ENCODE results near the gene BNC2. TPM values are rescaled to one million over a fixed set of nuclear protein-coding genes. Genes with fewer than 3 reads are reported as not detected.
A peak's percentile ranks its signal among the peaks of the same experiment; 100 is the strongest.
"Not testable (repeated sequence)": the region's sequence is repeated elsewhere in the genome, so short reads cannot be mapped to it uniquely, and the experiment has no call there.

BNC2 gene
- total RNA-seq, 2 donors from 2014 or later = 1.0 to 5.5 TPM

- peak overlapping the region; percentile 41 to 82 for H3K27ac Mint-ChIP-seq
- no peaks in the 10 kb centered on the region for H3K27me3 Mint-ChIP-seq
- peaks cover 4% of the 10 kb centered on the region for H3K9me3 Mint-ChIP-seq
- ATAC-seq (peak in 1 of 2 donors; percentile 37), DNase-seq (ENCODE audit: low spot score) (no peak)
- H3K36me3 Mint-ChIP-seq = peaks cover 4% of the 10 kb centered on the region
- H3K4me1 Mint-ChIP-seq (ENCODE audit: low read depth in 2 of 2) = peaks cover 44 to 56% of the 10 kb centered on the region in 2 donors
- peak overlapping the region; percentile 52 for H3K4me3 Mint-ChIP-seq
Measured at GRCh38 chr9:16884373-16884772, 13.9 kb upstream of the BNC2 start.

- Mint-ChIP-seq H3K4me1 (ENCODE audit: low read depth in 2 of 2) (peaks cover 44 to 59% of the 10 kb centered on the region in 2 donors), H3K9me3 (peaks cover 4% of the 10 kb centered on the region), H3K4me3 (no peak overlapping the region), H3K27me3 (no peaks in the 10 kb centered on the region), H3K27ac (peak overlapping the region; percentile 35 to 58), H3K36me3 (peaks cover 4% of the 10 kb centered on the region)
- ATAC-seq (no peak), DNase-seq (ENCODE audit: low spot score) (no peak)
Measured at GRCh38 chr9:16883586-16883985, 13.1 kb upstream of the BNC2 start.

DNA sequence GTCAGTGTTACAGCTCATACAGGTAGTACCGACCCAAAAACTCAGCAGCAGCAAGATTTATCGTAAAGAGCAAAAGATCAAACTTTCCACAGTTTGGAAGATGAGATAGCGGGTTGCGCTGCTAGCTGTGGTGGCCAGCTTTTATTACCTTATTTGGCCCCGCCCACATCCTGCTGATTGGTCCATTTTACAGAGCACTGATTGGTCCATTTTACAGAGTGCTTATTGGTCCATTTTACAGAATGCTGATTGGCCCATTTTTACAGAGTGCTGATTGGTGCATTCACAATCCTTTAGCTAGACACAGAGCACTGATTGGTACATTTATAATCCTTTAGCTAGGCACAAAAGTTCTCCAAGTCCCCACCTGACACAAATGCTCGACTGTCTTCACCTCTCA is 12.0 kb upstream of the BNC2 start:
- peaks cover 40 to 59% of the 10 kb centered on the region in 2 donors for H3K4me1 Mint-ChIP-seq (ENCODE audit: low read depth in 2 of 2)
- H3K9me3 Mint-ChIP-seq; H3K4me3 Mint-ChIP-seq; DNase-seq (ENCODE audit: low spot score); H3K36me3 Mint-ChIP-seq; ATAC-seq; H3K27me3 Mint-ChIP-seq: not testable (repeated sequence)
- peak overlapping the region in 1 of 2 donors; percentile 28 for H3K27ac Mint-ChIP-seq

GRCh38 chr9:16879416-16879815 is 8.9 kb upstream of the BNC2 start:
- Mint-ChIP-seq H3K4me3 (no peak overlapping the region), H3K4me1 (ENCODE audit: low read depth in 2 of 2) (peaks cover 18 to 40% of the 10 kb centered on the region in 2 donors)
- peak; percentile 64 to 67 for ATAC-seq

GRCh38 chr9:16877256-16877655 is 6.8 kb upstream of the BNC2 start:
- no peak for DNase-seq (ENCODE audit: low spot score)
- no peak overlapping the region for H3K27ac Mint-ChIP-seq
- no peak overlapping the region for H3K4me3 Mint-ChIP-seq
- H3K36me3 Mint-ChIP-seq = peaks cover 3% of the 10 kb centered on the region
- peaks cover 7% of the 10 kb centered on the region for H3K9me3 Mint-ChIP-seq
- H3K4me1 Mint-ChIP-seq (ENCODE audit: low read depth in 2 of 2) = peaks cover 12 to 28% of the 10 kb centered on the region in 2 donors
- H3K27me3 Mint-ChIP-seq = no peaks in the 10 kb centered on the region
- no peak for ATAC-seq

More at GRCh38 chr9:16879416-16879815, 8.9 kb upstream of the BNC2 start:
- Mint-ChIP-seq H3K9me3 (peaks cover 7% of the 10 kb centered on the region), H3K27ac (no peak overlapping the region), H3K36me3 (peaks cover 4% of the 10 kb centered on the region), H3K27me3 (no peaks in the 10 kb centered on the region)
- no peak for DNase-seq (ENCODE audit: low spot score)

DNA sequence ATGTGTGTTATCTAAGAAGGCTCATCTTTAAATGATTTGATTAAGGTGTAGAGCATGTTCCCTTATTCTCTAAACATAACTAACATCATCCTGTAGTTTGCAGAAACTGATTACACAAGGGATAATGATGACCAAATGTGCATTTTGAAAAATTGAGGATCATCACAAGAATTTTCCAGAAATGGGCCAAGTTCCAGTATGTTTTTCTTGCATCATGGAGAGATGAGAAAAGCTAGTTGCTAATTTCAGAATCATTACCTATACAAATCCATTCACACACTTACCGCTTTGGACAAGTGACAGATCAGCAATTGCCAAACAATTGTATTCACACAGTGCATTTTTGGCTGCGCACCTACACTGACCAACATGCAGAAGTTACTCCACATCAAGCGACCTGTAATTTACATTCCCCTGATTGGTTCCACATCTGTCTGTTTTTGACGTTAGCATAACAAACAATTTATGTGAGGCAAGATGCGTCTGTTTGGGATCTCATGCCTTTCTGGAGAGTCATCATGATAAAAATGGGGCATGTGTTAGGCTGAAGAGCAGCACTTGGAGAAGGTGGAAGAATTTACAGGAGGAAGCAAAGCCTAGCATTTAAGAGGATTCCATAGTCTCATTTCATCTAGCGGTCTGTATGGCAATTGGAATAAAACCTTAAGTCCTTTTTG is 2.8 kb upstream of the BNC2 start:
- Mint-ChIP-seq H3K27me3 (no peaks in the 10 kb centered on the region), H3K27ac (no peak overlapping the region), H3K36me3 (no peaks in the 10 kb centered on the region), H3K4me1 (ENCODE audit: low read depth in 2 of 2) (peaks cover 11 to 19% of the 10 kb centered on the region in 2 donors), H3K4me3 (no peak overlapping the region), H3K9me3 (peaks cover 3% of the 10 kb centered on the region)
- ATAC-seq = no peak
- DNase-seq (ENCODE audit: low spot score) = no peak

- peak; percentile 85 to 88 for ATAC-seq
- DNase-seq (ENCODE audit: low spot score) = peak; percentile 77
- no peaks in the 10 kb centered on the region for H3K27me3 Mint-ChIP-seq
Measured at GRCh38 chr9:16871336-16872151, 1.1 kb upstream of the BNC2 start.

DNA sequence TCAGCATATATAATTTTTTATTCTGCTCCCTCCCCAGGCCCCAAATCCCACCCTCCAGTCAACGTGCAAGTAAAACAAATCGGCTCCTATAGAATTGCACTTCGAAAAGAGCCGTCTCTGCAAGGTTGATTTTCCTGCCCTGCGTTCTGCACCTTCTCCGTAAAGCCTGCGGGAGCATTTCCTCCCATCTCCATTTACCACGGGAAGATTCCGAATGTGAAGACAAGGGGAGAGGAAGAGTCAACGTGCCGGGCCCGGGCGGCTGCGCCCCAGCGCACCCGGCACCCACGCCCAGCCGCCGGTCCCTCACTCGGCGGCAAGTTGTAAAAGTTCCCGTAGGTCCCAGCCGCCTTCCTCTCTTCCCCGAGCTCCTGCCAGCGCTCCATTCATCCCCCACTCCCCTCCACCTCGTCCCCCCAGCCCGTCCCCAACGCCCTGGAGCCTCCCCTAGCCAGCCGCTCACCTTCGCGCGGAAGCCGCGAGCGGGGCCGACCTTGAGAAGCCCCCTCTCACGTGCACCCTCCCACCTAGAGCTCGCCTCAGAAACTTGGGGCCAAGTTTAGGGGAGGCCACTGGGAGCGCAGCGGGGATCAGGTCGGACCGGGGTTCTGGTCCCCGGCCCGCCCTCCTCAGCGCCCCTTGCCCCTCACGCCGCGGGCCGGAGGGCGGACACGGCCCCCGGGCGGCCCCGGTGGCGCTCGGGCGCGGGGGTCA is 431 bp downstream of the BNC2 start:
- Mint-ChIP-seq H3K36me3 (no peaks in the 10 kb centered on the region), H3K4me3 (peak overlapping the region; percentile 90), H3K27ac (no peak overlapping the region), H3K27me3 (no peaks in the 10 kb centered on the region), H3K9me3 (no peaks in the 10 kb centered on the region), H3K4me1 (ENCODE audit: low read depth in 2 of 2) (peaks cover 11 to 25% of the 10 kb centered on the region in 2 donors)
- no peak for DNase-seq (ENCODE audit: low spot score)
- peak in 1 of 2 donors; percentile 40 for ATAC-seq

More at GRCh38 chr9:16871336-16872151, 1.1 kb upstream of the BNC2 start:
- Mint-ChIP-seq H3K9me3 (no peaks in the 10 kb centered on the region), H3K36me3 (no peaks in the 10 kb centered on the region), H3K4me3 (peak overlapping the region; percentile 90), H3K27ac (peak overlapping the region in 1 of 2 donors; percentile 45), H3K4me1 (ENCODE audit: low read depth in 2 of 2) (peaks cover 11 to 25% of the 10 kb centered on the region in 2 donors)

DNA sequence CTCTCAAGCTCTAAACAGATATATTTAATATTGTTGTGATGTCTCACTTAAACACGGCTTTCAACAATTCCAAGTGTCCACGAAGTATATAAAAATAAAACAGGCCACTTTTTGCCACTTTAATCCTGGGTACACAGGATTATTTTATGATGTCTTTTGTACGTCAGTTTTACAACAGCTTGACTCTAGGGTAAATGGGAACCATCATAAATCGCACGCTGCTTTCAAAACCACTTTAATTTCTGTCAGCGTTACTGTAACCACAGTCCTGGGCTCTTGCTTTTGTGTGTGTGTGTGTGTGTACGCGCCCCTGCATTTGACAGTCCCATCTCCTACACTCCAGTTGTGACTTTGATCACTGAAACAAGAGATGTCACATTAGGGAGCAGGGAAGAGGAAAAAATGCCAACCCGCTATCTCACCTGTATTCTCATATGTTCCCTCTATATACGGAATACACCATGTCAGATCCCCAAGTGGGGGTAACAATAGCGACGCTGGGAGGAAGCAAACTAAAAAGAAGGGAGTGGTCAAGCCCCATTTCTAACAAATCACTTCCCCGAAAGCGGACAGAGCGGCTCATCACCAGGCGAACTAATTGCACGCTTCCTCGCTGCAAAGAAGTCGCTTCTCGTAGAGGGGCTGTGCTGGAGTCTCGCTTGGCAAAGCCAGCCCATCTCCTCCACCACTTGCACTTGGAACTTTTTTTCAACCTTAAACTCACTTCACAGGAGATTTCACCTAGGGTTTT is 1.2 kb downstream of the BNC2 start:
- H3K27ac Mint-ChIP-seq = peak overlapping the region in 1 of 2 donors; percentile 22

DNA sequence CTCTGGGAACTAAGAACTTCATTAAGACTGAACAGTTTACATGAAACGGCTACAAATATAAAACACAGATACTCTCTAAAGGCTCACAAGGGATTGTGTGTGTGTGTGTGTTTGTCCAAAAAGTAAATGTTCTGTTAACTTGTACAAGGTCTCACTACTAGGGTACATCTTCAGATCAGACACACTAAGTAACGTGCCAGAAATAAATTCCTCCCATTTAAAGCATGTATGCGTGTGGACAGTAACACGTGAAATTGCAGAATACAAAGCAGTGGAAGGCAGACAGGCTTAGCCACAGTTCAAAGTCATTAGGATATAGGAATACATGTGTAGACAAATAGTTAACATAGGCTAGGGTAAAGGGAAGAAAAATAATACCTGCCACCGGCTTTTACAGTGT is 1.8 kb downstream of the BNC2 start:
- ATAC-seq (no peak), DNase-seq (ENCODE audit: low spot score) (no peak)
- peak overlapping the region in 1 of 2 donors; percentile 22 for H3K27ac Mint-ChIP-seq
- peaks cover 11 to 25% of the 10 kb centered on the region in 2 donors for H3K4me1 Mint-ChIP-seq (ENCODE audit: low read depth in 2 of 2)
- H3K27me3 Mint-ChIP-seq = no peaks in the 10 kb centered on the region
- H3K4me3 Mint-ChIP-seq = no peak overlapping the region
- no peaks in the 10 kb centered on the region for H3K36me3 Mint-ChIP-seq
- no peaks in the 10 kb centered on the region for H3K9me3 Mint-ChIP-seq

More for the DNA sequence above, 1.2 kb downstream of the BNC2 start:
- H3K36me3 Mint-ChIP-seq = no peaks in the 10 kb centered on the region
- ATAC-seq = no peak
- no peaks in the 10 kb centered on the region for H3K27me3 Mint-ChIP-seq
- peaks cover 11 to 25% of the 10 kb centered on the region in 2 donors for H3K4me1 Mint-ChIP-seq (ENCODE audit: low read depth in 2 of 2)
- no peaks in the 10 kb centered on the region for H3K9me3 Mint-ChIP-seq
- no peak for DNase-seq (ENCODE audit: low spot score)
- peak overlapping the region; percentile 90 for H3K4me3 Mint-ChIP-seq

- Mint-ChIP-seq H3K27me3 (no peaks in the 10 kb centered on the region), H3K36me3 (no peaks in the 10 kb centered on the region), H3K4me1 (ENCODE audit: low read depth in 2 of 2) (peaks cover 11 to 25% of the 10 kb centered on the region in 2 donors), H3K27ac (no peak overlapping the region), H3K9me3 (no peaks in the 10 kb centered on the region), H3K4me3 (no peak overlapping the region)
- ATAC-seq = peak; percentile 47 to 64
- DNase-seq (ENCODE audit: low spot score) = no peak
Measured at GRCh38 chr9:16867576-16868311, 2.7 kb downstream of the BNC2 start.

- H3K9me3 Mint-ChIP-seq = no peaks in the 10 kb centered on the region
- ATAC-seq (no peak), DNase-seq (ENCODE audit: low spot score) (no peak)
- H3K27me3 Mint-ChIP-seq = no peaks in the 10 kb centered on the region
- no peaks in the 10 kb centered on the region for H3K36me3 Mint-ChIP-seq
- H3K4me3 Mint-ChIP-seq = no peak overlapping the region
- peaks cover 6 to 23% of the 10 kb centered on the region in 2 donors for H3K4me1 Mint-ChIP-seq (ENCODE audit: low read depth in 2 of 2)
- no peak overlapping the region for H3K27ac Mint-ChIP-seq
Measured at GRCh38 chr9:16866587-16866986, 3.9 kb downstream of the BNC2 start.

Measured in natural killer cell treated with Interleukin-12 subunit alpha and Interleukin-12 subunit beta and Interleukin-15 and Interleukin-18, amount 100 ng/mL, for 72 hours (primary cell).